DND-41 (cell line): ENCODE data around the gene SQSTM1.

ENCODE experiments used
- CTCF ChIP-seq: IDR thresholded peaks from 2 replicates; pipeline ENCODE4 v1.5.1; 2012; ENCODE audit warnings: borderline replicate concordance, low read length, moderate library complexity, mild to moderate bottlenecking; ENCODE audit not compliant: poor library complexity, severe bottlenecking; ENCODE audit errors: extremely low read depth
- EZH2 ChIP-seq: IDR thresholded peaks from 3 replicates; pipeline ENCODE4 v1.6.1; 2012; ENCODE audit warnings: borderline replicate concordance, low read depth, mild to moderate bottlenecking, moderate library complexity, low read length, inconsistent platforms; ENCODE audit not compliant: severe bottlenecking

- TF ChIP-seq CTCF, result no peak
- no peak for TF ChIP-seq EZH2
Measured at GRCh38 chr5:179814090-179814489, 6.6 kb upstream of the SQSTM1 start.
